GM19455 (cell line): ENCODE measurements around the gene NR6A1.

Experiments used
- ATAC-seq: cut with Tn5 transposase; IDR thresholded peaks from one replicate; pipeline ENCODE4 v1.9.1; 2021; ENCODE audit not compliant: unreplicated experiment

The NR6A1 gene

DNA sequence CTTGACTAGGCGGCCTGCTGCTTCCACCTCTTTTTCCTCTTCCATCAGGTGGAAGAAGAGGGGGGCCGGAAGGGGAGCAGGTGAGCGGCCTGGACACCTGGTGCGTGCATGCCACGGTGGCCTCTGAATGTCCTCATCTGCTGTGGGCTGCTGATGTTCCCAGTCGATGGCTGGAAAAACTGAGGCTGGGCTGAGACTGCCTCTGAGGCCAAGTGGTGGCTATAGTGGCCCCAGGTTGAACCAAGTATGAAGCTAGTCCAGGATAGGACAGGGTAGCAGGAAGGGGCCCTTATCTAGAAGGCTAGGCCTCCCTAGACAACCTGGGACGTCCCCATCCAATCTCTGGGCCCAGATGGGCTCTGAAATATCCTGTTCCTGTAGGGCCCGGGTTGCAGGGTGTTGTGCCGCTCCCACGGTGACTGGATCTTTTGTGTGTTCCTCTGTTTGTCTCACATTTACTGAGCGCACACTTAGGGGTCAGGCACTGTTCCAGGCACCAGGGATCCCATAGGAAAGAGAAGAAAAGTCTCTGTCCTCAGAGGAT lies 263.2 kb downstream of the NR6A1 start:
- ATAC-seq, result no peak

DNA sequence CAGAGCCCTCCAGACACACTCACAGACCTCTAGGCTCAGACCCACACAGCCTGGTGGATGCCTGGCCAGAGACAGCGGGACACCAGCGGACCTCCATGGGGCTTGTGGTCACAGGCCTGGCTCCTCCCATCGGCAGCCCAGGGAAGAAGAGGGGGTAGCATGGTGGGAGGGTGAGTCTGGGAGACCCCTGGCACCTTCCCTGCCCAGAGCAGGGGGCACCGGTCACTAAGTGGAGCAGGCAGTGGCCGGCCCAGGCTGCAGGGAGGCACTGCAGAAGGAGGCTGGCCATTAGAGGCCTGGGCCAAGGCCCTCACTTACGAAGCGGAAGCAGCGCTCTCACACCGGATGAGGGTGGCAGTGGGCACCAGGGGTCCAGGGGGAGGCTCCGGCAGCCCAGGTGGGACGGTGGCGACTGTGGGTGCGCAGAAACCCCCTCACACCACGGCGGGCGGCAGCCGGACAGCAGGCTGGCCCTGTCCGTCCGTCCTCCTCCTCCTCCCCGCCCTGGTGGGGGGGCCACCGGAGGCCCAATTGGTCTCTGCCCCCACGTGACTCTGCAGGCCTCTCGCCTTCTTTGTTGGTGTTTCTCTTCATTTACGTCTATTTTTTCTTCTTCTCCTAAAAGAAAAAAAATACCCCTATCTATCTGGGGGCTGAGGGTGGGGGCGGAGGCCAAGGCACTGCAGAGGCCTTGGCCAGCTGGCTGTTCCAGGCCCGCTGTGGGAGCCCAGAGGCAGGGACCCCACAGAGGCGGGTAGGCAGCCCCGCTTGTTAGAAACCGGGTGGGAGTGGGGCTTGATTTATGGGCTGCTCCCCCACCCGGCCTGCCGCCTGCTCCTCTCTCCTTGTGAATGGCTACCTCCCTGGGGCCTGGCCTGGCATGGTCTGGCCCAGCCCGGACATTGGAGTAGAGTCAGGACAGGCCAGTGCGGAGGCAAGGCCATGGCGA lies 263.9 kb downstream of the NR6A1 start, which contains the start of gene NR5A1:
Gene NR5A1 (minus strand): TSS at position 469 of the 949 bp plus-strand sequence. CDS start 4,004 bp downstream, outside the sequence.
- no peak for ATAC-seq

- no peak for ATAC-seq
Observed at GRCh38 chr9:124506433-124506832, 264.7 kb downstream of the NR6A1 start.

- no peak for ATAC-seq
Observed at GRCh38 chr9:124505901-124506346, 265.2 kb downstream of the NR6A1 start.

GRCh38 chr9:124505006-124505900 lies 265.9 kb downstream of the NR6A1 start:
- ATAC-seq, result no peak

DNA sequence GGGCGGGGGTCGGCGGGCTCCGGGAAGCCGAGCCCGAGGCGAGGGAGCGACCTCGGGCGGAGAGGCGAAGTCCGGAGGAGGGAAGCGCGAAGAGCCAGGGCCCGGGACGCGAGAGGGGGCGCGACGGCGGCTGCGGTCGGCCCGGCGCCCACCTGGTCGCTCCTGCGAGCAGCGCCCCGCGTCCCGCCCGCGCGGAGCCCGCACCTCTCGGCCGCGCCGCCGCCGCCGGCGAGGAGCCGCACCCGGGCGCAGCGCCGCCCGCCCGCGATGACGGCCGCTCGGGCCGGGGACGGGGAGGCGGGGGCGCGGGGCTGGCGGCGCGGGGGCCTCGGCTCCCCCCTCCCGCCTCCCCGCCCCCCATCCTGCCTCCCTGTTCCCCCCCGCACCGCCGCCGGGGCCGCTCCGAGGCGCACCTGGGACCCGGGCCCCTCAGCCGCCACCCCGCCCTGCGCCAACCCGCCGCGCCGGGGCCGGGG lies 266.5 kb downstream of the NR6A1 start:
- ATAC-seq, result no peak

GRCh38 chr9:124503713-124504529 lies 267.2 kb downstream of the NR6A1 start:
- no peak for ATAC-seq

GRCh38 chr9:124502711-124503702 lies 268.1 kb downstream of the NR6A1 start:
- ATAC-seq, result no peak

DNA sequence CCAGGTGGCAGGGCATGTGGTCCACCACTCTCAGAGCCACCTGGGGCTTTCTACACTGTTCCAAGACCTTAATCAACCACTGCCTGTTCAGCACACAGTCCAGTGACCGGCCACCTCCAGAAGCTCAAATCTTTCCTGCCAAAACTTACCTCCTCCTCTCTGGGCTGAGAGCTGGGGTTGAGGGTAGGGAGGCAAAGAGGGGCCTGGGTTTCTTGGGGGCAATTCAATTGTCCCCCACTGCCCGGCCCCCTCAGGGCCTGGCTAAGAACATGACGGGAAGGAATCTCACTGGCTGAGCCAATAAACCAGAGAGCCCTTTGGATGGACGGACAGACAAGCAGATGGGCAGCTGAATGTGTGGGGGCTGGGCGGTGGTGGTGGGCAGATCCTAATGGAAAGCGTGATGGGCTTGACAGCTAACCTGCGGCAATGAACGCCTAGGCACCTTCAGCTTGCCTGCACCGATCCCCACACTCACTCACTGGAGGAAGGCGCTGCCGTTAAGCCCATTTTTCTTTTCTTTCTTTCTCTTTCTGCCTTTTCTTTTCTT lies 269.3 kb downstream of the NR6A1 start:
- no peak for ATAC-seq

DNA sequence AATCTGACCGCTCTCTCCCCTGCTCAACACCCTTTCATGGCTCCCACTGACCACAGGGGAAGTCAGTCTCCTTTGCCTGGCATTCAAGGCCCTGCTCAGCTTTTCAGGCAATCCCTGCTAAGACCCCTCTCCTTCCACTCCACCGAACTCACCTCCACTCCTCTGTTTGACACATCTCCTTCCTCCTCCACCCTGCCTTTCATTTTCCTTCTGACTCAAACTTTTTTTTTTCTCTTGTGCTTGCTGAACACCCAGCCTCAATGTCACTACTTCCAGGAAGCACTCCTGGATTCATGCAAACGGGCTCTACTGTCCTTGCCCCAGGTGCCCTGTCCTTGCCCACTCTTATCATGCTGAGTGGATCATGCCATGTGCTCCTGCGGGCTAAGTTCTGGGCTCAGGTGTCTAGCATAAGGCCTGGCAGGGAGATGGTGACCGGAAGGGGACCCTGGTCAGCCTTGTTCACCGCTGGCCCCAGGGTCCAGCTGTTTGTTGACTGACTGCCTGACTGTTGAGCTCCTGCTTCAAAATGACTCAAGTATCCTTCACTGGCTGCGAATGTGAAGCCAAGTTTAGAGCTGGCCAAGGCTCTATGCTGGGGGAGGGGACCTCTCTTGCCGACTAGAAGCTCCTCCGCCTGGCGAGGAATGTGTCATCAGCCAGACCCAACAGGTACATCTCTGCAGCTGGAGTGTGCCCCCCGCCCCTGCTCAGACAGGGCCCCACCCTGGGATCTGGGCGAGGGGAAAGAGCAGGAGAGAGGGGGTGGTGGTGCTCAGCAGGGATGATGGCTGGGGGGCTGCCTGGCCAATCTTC lies 270.1 kb downstream of the NR6A1 start:
- no peak for ATAC-seq

DNA sequence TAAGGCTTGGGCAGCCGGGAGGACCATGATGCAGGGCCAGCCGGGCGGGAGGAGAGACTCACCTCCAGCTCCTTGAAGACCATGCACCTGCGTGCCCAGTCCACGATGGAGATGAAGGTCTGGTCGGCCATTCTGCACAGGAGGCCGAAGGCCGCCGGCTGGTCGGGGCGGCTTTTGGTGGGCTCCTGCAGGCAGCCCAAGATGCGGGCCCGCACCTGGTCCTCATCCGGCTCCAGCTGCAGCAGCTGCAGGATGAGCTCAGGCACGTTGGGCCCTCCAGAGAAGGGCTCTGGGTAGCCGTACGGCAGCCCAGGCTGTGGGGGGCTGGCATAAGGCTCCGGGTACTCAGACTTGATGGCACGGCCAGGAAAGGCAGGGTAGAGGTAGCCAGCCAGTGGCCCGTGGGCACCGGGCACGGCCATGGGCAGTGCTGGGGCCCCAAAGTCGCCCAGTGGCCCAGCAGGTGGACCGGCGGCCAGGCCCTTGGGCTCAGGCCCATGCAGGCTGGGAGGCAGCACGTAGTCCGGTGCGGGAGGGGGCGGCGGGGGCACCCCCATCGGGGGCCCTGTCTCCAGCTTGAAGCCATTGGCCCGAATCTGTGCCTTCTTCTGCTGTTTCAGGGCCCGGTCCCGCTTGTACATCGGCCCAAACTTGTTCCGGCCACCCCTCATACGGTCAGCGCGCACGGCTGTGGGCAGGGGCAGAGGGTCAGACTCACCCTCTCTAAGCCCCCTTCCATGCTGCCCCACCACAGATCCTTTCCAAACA lies 270.9 kb downstream of the NR6A1 start:
- ATAC-seq, result no peak

DNA sequence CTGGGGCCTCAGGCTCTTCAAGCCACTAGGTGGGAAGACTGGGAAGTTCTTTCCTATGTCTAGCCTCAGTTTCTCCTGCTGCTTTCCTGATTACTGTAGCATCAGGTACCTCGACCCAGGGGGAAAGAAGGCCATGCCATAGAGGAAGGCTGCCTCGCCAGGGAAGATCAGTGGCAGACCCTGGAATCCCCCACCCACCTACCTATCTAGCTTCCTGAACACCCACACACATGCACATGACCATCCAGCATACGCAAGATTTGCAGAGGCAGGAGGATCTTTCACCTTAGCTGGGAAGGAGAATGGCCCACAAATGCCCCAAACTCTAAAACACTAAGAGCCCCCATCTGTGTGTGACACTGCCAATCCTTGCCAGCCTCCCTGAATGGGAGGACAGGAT lies 271.9 kb downstream of the NR6A1 start:
- ATAC-seq, result no peak

DNA sequence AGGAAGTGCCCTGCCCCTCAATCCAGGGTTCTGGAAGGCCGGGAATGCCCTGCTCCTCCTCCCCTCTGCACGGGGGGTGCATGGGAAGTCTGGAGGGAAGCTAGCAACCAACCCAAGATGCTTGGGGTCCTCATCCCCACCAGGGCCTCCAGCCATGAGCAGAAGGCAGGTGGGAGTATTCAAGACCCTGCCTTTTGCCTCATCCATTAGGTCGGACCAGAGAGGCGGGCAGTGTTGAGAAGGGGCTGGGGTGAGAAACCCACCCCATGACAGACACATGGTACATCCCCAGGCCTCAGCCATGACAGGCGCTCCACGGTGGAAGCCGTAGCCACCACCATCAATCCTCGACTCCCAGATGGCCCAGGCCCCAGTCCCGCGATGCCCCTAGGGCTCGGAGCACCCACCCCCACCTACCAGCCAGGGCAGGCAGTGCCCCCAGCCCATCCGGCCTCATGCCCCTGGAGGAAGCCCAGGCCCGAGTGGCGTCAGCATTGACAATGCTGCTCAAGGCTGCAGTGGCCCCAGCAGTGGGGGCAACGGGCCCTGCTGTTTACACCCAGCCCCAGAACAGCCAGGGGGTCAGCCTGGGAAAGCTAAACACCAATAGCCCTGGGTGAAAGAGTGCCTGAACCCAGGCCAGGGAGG lies 272.5 kb downstream of the NR6A1 start:
- ATAC-seq, result no peak

DNA sequence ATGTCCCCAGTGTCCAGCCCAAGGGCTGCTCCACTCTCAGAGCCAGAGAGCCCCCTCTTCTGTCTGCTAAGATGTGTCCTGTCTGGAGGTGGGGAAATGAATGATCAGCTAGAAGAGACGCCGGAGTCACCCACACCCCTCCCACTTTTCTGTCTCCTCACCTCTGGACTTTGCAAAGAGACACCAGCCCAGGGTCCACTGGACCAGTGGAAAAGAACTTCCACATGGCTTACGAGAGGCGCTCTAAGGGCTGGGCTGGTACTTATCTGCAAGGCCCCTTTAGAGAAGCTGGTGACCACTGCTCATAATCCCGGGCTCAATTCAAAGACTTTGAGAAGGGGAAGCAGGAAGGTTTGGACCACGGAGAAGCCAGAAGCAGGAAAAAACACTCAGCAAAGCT lies 273.1 kb downstream of the NR6A1 start:
- no peak for ATAC-seq

DNA sequence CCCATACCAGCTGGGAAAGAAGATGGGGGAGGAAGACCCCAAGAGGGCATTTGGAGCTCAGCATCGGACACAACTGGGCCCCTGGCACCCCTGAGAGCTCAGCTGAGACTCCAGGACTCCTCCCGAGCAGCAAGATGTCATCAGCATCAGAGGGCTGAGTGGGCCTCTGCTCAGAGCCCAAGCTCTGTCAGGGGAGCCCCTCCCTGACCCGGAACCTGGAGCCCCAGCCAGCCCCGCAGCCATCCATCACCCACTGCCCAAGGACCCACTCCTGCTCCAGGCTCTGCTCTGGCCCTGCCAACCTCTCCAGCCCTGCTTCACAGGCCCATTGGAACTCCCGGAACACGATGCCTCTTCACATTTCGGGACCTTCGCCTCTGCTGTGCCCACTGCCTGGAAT lies 273.7 kb downstream of the NR6A1 start:
- no peak for ATAC-seq

GRCh38 chr9:124496463-124496862 lies 274.6 kb downstream of the NR6A1 start:
- ATAC-seq, result no peak

DNA sequence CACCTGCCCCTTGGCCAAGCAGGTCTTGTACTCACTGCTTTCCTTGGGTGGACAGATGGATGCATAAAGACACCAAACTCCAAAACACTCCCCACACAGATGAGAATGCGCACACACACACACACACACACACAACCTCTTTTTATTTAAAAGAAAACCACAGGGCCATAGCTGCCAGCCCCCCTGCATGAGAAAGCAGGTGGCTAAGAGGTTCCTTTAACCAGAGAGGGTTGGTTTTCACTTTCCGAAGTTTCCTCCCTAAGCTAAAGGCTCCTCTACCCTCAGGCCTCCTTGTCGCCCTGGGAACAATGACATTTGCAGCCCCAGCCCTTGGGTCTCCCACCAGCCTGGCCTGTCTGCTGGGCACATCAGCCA lies 275.0 kb downstream of the NR6A1 start:
- no peak for ATAC-seq
